Gastroesophageal sphincter (tissue), 4 donors: Measurements from ENCODE around the gene TGFBI. TPM values are rescaled to one million over a fixed set of nuclear protein-coding genes. Genes with fewer than 3 reads are reported as not detected.

ENCODE experiments used
- ATAC-seq: fragments of 150-250 bp; one replicate; pipeline ENCODE4 v1.9.1; 2016; ENCODE audit warnings: mild to moderate bottlenecking, moderate library complexity
- H3K27ac ChIP-seq, 4 donors: fragments of 200-600 bp; sonication (generic) in 3 of 4; 1 replicate in 3 of 4; 2 replicates in 1 of 4; pipeline ENCODE4 v1.5.1; 2016 to 2019
- H3K27me3 ChIP-seq: fragments of 200-600 bp; sonication (generic); one replicate; pipeline ENCODE4 v1.5.1; 2019
- H3K36me3 ChIP-seq, 2 donors: fragments of 200-600 bp; sonication (generic); one replicate each; pipeline ENCODE4 v1.5.1; 2019; ENCODE audit warnings: control low read depth in 1 of 2
- H3K4me1 ChIP-seq, 3 donors: fragments of 200-600 bp; sonication (generic); 1 replicate in 2 of 3; 2 replicates in 1 of 3; pipeline ENCODE4 v1.5.1; 2016 to 2019; ENCODE audit warnings: control low read depth in 2 of 3
- H3K4me3 ChIP-seq, 2 donors: fragments of 200-600 bp; sonication (generic); one replicate each; pipeline ENCODE4 v1.5.1; 2019; ENCODE audit warnings: mild to moderate bottlenecking in 1 of 2, moderate library complexity in 1 of 2
- H3K9me3 ChIP-seq, 3 donors: fragments of 200-600 bp; sonication (generic); one replicate each; pipeline ENCODE4 v1.5.1; 2017 to 2019; ENCODE audit warnings: control low read depth in 2 of 3
- EP300 ChIP-seq: sonication (generic); formaldehyde crosslinking; IDR thresholded peaks from one replicate; pipeline ENCODE4 v1.6.1; 2017; ENCODE audit warnings: antibody characterized with exemption, mild to moderate bottlenecking
- POLR2A ChIP-seq, 2 donors: fragments of 450-650 bp; IDR thresholded peaks; one replicate each; pipeline ENCODE4 v1.6.1; 2017; ENCODE audit warnings: antibody characterized with exemption in 2 of 2, mild to moderate bottlenecking in 2 of 2, moderate library complexity in 1 of 2
- POLR2AphosphoS5 ChIP-seq: sonication (generic); formaldehyde crosslinking; IDR thresholded peaks from one replicate; pipeline ENCODE4 v1.6.1; 2017; ENCODE audit warnings: antibody characterized with exemption
- WGBS, 2 donors: methylation state at CpG; one replicate each; pipeline ENCODE4 v1.1.5; 2018; ENCODE audit warnings: low coverage in 1 of 2; 5-methylcytosine and 5-hydroxymethylcytosine counted together
- total RNA-seq, 4 donors: library from RNA; depleted of rRNA; stranded (reverse); fragments of >200 nt; gene quantifications; one replicate each; pipeline ENCODE4 v1.1.0, GENCODE V29; 2016
- TF ChIP-seq, protein P1 (sequence below), 4 experiments: fragments of 200-600 bp in 2 of 4; fragments of 450-650 bp in 2 of 4; sonication (generic) in 1 of 4; IDR thresholded peaks; one replicate each; pipeline ENCODE4 v1.5.1; 2017 to 2019; ENCODE audit warnings: antibody characterized with exemption in 4 of 4, mild to moderate bottlenecking in 2 of 4, moderate library complexity in 2 of 4

TGFBI gene
- total RNA-seq, 4 donors from 2014 or later, result 29.0 to 159 (median 112) TPM

DNA sequence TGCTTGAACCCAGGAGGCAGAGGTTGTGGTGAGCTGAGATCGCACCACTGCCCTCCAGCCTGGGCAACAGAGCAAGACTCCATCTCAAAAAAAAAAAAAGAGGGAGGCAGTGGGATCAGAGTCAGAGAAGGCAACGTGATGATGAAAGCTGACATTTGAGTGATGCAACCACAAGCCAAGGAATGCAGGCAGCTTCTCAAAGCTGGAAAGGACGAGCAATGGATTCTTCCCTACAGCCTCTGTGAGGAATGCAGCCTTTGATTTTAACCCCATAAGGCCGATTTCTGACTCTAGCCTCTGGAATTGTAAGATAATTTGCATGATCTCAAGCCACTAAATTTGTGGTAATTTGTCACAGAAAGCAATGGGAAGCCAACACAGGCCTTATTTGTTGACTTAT, 9.8 kb downstream of the TGFBI start:
- no peaks in the 10 kb centered on the region for H3K27me3 ChIP-seq
- 76 to 88% methylated on average over 2 to 4 of the region's 4 CpGs for WGBS, 2 donors
- H3K27ac ChIP-seq, result no peak overlapping the region
- H3K4me1 ChIP-seq, result peaks cover 0 to 28% (median 0%) of the 10 kb centered on the region in 3 donors
- ATAC-seq, result no peak
- H3K9me3 ChIP-seq, result peaks cover 0 to 4% (median 0%) of the 10 kb centered on the region in 3 donors
- H3K4me3 ChIP-seq, result no peak overlapping the region
- H3K36me3 ChIP-seq, result peaks cover 0 to 21% of the 10 kb centered on the region in 2 donors
- TF ChIP-seq POLR2AphosphoS5 (no peak), EP300 (no peak), POLR2A (IDR thresholded peaks at IDR 0.05) (no peak)
- TF ChIP-seq, protein P1, sequence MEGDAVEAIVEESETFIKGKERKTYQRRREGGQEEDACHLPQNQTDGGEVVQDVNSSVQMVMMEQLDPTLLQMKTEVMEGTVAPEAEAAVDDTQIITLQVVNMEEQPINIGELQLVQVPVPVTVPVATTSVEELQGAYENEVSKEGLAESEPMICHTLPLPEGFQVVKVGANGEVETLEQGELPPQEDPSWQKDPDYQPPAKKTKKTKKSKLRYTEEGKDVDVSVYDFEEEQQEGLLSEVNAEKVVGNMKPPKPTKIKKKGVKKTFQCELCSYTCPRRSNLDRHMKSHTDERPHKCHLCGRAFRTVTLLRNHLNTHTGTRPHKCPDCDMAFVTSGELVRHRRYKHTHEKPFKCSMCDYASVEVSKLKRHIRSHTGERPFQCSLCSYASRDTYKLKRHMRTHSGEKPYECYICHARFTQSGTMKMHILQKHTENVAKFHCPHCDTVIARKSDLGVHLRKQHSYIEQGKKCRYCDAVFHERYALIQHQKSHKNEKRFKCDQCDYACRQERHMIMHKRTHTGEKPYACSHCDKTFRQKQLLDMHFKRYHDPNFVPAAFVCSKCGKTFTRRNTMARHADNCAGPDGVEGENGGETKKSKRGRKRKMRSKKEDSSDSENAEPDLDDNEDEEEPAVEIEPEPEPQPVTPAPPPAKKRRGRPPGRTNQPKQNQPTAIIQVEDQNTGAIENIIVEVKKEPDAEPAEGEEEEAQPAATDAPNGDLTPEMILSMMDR (IDR thresholded peaks at IDR 0.05), result no peak

- TF ChIP-seq EP300 (no peak), POLR2A (IDR thresholded peaks at IDR 0.05) (no peak), POLR2AphosphoS5 (no peak)
- TF ChIP-seq, protein P1 (IDR thresholded peaks at IDR 0.05), result no peak
- H3K27me3 ChIP-seq, result no peaks in the 10 kb centered on the region
- ATAC-seq, result no peak
- H3K4me1 ChIP-seq, result peaks cover 0 to 28% (median 0%) of the 10 kb centered on the region in 3 donors
- peaks cover 0 to 4% (median 0%) of the 10 kb centered on the region in 3 donors for H3K9me3 ChIP-seq
- peaks cover 0 to 21% of the 10 kb centered on the region in 2 donors for H3K36me3 ChIP-seq
- WGBS, 2 donors, result 88 to 92% methylated on average over 2 of the region's 2 CpGs
- H3K27ac ChIP-seq, result no peak overlapping the region
- H3K4me3 ChIP-seq, result no peak overlapping the region
Measured at GRCh38 chr5:136039202-136039601, 10.4 kb downstream of the TGFBI start.

GRCh38 chr5:136040746-136041415, 12.1 kb downstream of the TGFBI start:
- H3K9me3 ChIP-seq, result peaks cover 0 to 4% (median 0%) of the 10 kb centered on the region in 3 donors
- peaks cover 0 to 28% (median 0%) of the 10 kb centered on the region in 3 donors for H3K4me1 ChIP-seq
- H3K4me3 ChIP-seq, result no peak overlapping the region
- no peak for ATAC-seq
- WGBS, 2 donors, result 44 to 67% methylated on average over 1 to 3 of the region's 4 CpGs
- TF ChIP-seq EP300 (no peak), POLR2AphosphoS5 (no peak), POLR2A (IDR thresholded peaks at IDR 0.05) (no peak)
- TF ChIP-seq, protein P1 (IDR thresholded peaks at IDR 0.05), result no peak
- peaks cover 0 to 18% of the 10 kb centered on the region in 2 donors for H3K36me3 ChIP-seq
- no peaks in the 10 kb centered on the region for H3K27me3 ChIP-seq
- H3K27ac ChIP-seq, result no peak overlapping the region

GRCh38 chr5:136042156-136042555, 13.4 kb downstream of the TGFBI start:
- Histone ChIP-seq H3K4me3 (no peak overlapping the region), H3K9me3 (peaks cover 0 to 4% (median 0%) of the 10 kb centered on the region in 3 donors), H3K27ac (no peak overlapping the region), H3K36me3 (peaks cover 0 to 29% of the 10 kb centered on the region in 2 donors), H3K27me3 (no peaks in the 10 kb centered on the region), H3K4me1 (peaks cover 0 to 15% (median 0%) of the 10 kb centered on the region in 3 donors)
- no peak for ATAC-seq
- TF ChIP-seq POLR2AphosphoS5 (no peak), EP300 (no peak), POLR2A (IDR thresholded peaks at IDR 0.05) (no peak)
- TF ChIP-seq, protein P1 (IDR thresholded peaks at IDR 0.05), result no peak
- WGBS, 2 donors, result 40 to 67% methylated on average over 1 of the region's 1 CpG

DNA sequence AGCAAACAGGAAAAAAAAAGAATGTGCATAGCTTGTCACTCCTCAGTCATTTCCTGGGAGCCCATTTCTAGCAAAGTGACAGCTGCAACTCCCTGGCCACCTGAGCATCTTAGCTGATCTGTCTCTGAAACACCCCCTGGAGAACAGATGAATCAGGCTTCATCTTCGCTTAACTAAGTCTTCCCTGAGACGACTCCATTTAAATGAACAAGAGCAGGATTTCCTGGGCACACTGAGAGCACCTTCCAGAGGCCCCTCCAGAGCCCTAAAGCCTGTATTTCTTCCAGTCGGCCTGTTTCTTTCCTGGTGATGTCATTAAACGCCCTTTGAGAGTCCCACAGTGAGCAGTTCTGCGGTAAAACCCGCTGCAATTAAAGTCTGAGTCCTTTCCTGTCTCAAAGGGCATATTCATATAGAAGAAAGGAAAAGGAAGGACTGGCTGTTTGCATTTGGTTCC, 13.9 kb downstream of the TGFBI start:
- 51 to 69% methylated on average over 3 to 6 of the region's 6 CpGs for WGBS, 2 donors
- no peak overlapping the region for H3K27ac ChIP-seq
- no peaks in the 10 kb centered on the region for H3K27me3 ChIP-seq
- ATAC-seq, result no peak
- TF ChIP-seq, protein P1 (IDR thresholded peaks at IDR 0.05), result no peak
- TF ChIP-seq POLR2A (IDR thresholded peaks at IDR 0.05), result no peak
- TF ChIP-seq POLR2AphosphoS5, result no peak
- no peak for TF ChIP-seq EP300
- peaks cover 0 to 14% (median 0%) of the 10 kb centered on the region in 3 donors for H3K4me1 ChIP-seq
- H3K4me3 ChIP-seq, result no peak overlapping the region
- peaks cover 0 to 4% (median 0%) of the 10 kb centered on the region in 3 donors for H3K9me3 ChIP-seq
- peaks cover 0 to 34% of the 10 kb centered on the region in 2 donors for H3K36me3 ChIP-seq
